HG02678 (cell line): Measurements from ENCODE around the gene MEX3B.
A peak's percentile ranks its signal among the peaks of the same experiment; 100 is the strongest.
"Not testable (repeated sequence)": the region's sequence is repeated elsewhere in the genome, so short reads cannot be mapped to it uniquely, and the experiment has no call there.

Source experiments
- ATAC-seq: cut with Tn5 transposase; IDR thresholded peaks from one replicate; pipeline ENCODE4 v1.9.1; 2021; ENCODE audit warnings: mild to moderate bottlenecking, moderate library complexity; ENCODE audit not compliant: unreplicated experiment

MEX3B gene

DNA sequence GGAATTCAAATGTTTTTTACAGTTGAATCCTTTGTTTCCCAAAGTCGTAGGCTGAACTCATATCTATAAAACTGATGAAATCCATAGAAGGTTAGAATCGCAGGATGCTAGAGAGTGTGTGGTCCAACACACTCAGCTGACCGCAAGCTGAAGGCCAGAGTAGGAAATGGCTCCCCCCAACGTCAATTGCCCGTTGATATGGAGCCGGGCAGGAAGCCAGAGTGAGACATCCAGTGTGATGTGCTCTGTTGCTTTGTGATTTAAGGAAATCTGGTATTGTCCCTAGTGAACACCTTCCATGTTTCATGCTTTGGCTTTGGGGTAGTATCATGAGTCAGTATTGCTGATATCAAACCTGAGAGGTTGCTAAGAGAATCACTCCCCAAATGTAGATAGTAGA lies 5.8 kb upstream of the MEX3B start:
- ATAC-seq = no peak

DNA sequence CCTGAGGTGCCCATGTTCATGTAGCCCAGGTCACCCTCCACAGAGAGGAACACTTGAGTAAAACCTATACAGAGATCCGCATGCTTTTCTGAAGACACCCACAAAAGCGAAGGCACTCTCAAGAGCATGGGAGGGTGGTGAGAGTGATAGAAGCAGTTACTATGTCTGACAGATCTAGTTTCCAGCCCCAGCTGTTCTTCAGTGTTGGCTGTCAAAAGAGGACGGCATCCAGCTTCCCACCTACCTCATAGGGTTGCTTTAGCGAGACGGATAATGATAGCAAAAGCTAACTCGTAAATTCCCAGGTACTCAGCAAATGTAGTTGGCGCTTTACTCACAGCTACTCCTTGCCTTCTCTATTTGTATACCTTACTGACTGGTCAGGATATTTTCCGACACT lies 3.0 kb upstream of the MEX3B start:
- no peak for ATAC-seq

DNA sequence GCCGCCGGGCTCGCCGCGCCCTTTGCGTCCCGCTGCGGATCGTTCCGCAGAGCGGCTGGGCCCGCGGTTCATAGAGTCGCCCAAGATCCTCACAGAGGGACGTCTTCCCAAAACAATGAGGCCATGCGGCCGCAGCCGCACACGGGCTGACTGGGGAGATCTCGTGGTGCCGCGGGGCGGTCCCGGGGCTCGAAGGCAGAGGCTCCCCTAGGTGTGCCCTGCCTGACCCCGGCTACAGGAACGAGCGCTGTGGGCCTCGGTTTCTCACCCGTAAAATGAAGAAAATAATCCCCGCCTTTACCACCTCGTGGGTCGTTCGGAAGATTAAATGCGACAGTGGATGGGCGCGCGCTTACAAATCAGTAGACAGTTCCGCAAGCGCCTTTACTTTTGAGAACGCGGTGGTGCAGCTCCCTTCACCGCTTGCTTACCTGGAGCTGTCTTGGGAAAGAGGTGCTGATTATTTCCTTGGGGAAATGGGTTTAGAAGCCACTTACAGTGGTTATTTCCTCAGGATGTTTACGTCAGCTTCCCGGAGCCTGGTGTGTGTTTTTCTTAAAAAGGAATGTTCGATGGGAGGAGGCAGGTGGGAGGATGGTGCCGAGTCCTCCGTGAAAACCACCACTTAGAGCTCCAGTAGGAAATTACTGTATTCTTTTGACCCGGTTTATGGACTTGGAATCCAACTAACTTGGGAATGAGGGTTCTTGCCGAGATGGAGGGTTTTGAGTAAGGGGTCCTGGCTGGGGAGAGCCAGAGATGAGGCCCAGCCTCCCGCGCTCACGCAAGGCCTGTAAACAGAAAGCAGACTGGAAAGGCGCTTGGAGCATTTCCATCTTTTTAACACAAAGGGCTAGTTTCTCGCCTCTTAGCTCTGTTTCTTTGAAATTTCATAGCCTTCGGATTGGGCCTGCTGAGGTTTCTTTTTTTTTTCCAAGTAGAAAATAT lies 1.9 kb upstream of the MEX3B start:
- ATAC-seq = no peak

DNA sequence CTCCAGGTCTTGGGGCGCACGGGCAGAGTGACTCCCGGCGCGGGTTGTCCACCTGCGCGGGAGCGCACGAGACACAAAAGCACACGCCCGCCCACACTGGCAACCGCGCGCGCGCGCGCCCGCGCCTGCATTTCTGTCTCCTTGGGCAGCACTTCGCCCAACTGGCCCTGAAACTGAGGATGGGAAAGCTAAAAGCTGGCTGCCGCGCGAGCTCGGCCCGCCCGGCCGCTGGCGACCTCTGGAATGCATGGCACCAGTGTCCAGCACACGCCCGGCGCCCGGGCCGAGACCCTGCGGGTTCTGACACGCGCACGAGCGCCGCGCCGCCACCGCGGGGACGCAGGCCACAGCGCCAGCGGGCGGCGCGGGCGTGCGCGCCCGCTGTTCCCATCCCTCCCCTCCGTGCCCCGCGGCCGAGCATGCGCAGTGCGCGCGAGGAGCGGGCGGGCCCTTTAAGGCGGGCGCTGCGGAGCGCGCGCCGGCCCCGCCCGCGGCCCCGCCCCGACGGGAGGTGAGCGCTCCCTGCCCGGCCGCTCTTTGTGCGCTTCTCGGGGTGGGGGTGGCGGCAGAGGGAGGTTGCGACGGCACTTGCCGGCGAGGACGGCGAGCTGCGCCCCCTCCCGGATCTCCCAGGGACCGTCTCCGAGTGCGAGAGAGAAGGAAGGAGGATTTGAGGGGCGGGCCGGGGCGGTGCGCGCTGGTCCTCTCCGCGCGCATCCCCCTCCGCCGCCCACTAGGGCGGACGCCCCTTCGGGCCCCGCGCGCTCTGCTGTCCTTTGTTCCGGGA lies 1.0 kb upstream of the MEX3B start:
- ATAC-seq = peak; percentile 66

DNA sequence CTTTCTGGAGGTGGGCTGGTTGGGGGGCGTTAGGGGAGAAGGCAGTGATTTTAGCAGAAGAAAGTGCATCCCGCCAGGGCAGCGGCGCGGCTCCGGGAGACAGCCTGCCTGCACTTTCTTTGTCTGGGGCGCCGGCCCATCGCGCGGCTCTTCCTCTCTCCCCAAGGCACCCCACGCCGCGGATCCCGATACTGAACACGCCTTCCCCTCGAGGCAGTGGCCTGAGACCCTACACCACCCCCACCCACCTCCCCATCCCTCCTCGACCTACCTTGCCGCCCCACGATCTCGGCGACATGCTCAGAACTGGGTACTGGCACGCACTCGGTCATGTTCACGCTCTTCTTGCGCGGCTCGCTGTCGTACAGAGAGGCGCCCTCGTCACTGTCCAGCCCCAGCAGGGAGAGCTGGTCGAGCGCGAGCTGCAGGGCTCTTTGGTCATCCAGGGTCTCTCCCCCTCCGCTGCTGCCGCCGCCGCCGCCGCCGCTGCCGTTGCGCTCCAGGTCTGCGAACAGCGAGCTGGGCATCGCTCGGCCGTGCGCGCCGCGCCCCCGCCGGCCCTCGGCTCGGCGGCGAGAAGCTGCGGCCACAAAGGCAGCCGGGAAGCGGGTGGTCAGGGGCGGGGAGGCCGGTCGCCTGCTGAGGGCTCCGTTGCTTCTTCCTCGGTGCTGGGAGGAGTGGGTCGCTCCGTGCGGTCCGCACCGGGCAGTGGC lies 483 bp downstream of the MEX3B start:
- peak; percentile 2 for ATAC-seq

DNA sequence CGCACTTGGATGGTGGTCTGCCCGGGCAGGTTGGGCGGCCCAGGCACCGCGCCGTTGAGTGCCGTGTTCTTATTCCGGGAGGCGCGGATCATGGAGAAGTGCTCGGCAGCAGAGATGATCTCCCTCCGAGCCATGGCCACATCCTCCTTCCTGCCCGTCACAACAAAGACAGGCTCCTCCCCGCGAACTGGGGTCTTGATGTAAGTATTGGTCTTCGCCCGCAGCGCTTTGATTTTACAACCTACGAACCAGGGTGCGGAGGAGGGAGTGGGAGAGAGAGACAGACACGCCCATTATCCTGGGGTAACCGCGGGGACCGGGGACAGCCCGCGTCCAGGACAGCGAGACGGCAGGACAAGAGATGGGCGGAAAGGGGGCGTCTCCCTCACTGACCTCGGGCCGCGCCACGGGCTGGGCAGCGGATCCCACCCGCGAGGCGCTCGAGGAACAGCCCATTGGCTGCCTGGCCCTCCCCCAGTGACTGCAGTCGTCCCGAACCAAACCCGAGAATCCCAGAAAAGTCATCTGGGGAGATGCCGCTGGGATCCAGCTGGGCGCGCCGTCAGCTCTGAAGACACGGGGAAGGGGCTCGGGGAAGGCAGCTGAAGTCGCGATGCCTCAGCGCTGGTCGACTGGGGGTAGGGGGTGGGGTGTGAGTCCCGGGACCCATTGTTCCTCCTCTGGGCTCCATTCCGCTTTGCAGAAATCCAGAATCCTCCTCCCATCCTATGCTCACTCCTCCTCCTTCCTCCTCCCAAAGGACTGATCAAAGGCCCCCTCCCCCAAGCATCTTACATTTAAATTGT lies 1.2 kb downstream of the MEX3B start:
- no peak for ATAC-seq

DNA sequence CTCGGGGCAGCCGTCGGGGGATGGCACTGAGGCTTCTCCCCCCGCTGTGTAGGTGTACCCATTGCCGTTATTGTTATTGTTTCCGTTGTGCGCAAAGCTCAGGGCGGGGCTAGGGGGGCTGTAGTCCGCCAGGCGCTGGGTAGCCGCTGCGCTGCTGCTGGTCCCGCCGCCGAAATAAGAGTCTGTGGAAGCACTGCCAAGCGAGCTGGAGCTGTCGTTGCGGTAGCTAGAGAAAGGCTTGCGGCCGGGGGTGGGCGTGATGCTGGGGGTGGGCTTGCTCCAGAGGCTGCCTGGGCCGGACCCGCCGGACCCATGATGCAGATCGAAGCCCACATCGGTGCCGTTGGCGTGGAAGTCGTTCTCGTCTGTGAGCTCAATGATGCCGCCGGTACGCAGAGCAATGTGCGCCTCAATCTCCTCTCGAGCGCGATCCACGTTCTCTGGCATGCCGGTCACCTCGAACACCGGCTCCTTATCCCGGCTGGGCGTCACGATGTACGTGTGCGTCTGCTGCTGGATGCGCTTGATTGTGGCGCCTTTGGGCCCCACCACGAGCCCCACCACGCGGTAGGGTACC lies 1.9 kb downstream of the MEX3B start:
- no peak for ATAC-seq

DNA sequence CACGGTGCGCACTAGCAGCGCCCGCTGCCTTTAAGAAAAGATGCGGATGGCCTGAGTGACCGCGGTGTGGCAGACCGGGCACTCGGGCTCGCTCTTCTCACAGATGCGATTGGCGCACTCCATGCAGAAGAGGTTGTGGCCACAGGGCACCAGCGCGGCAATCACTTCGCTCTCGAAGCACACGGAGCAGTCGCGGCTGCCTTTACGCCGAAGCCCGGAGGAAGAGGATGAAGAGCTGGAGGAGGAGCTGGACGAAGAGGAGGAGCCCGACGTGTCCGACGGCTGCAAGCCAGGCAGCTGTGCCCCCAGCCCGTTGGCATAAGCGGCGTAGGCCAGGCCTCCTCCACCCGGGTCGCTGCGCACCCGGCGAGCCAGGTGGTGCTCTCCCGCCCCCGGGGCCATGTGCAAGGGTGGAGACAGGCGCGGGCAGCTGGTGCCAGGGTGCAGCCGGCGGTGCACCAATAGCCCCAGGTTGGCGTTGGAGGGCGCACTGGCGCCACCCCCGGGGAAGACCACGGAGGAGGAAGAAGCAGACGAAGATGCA lies 2.6 kb downstream of the MEX3B start:
- no peak for ATAC-seq

DNA sequence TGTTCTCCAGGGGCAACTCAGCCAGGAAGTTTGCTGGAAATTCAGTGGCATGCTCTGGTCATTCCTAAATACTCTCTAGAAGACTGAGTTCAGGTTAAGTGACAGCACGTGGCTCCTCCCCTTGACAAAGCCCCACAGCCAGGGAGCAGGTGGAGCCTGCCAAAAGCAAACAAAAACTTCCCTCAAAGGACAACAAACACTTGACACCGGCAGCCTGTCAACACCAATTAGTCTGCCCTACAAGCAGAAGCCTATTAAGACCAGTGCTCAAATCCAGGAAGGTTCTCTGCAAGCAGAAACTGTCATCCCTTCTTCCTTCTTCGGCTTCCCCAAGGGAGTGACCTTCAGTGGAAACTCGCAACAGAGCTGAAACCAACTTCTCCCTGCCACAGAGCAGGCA lies 5.0 kb downstream of the MEX3B start:
- ATAC-seq = no peak

DNA sequence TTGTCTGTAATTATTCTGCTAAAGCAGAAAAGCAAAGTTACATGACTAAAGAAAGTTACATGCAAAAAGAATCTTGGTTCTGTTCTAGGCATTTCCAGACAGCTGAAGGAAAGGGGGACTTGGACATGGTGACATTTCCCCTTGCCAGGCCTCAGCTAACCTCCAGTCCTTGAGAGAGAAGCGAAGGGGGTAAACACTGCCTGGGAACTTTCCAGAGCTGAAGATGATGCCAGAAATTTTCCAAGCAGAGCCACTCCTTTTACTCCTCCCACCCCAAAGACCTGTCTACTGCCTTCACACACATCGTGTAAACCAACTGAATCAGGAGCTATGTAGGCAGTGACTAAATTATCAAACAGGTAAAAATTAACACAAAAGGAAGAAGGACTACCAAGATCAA lies 5.4 kb downstream of the MEX3B start:
- ATAC-seq = no peak

DNA sequence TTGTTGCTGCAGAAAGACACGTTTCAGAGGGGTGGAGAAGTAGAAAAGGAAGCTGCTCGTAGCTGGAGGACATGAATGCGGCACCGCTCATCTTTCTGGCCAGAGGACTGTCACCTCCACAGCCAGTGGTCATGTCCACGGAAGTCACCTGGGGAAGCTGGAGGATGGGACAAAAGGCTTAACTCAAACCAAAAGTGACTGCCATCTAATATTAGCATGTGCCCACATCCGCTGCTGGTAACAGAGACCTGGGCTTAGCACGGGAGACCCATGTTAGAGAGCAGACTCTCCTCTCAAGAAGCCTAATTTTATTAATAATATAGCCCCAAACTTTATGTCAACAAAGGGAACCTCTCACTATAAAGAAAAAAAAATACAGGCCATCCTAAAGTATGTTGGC lies 5.9 kb downstream of the MEX3B start:
- no peak for ATAC-seq

DNA sequence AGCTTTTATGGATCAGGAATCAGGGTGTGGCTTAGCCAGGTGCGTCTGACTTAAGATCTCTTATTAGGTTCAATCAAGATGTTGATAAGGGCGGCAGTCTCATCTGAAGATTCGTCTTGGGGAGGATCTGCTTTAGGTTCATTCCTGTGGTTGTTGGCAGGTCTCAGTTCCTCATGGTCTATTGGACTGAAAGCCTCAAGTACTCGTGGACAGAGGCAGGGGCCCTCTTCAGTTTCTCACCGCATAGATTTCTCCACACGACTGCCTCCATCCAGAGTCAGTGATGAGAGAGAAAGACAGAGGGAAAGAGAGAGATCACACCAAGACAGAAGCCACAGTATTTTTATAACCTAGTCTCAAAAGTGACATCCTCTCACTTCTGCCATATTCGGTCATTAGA lies 9.4 kb downstream of the MEX3B start:
- no peak for ATAC-seq

DNA sequence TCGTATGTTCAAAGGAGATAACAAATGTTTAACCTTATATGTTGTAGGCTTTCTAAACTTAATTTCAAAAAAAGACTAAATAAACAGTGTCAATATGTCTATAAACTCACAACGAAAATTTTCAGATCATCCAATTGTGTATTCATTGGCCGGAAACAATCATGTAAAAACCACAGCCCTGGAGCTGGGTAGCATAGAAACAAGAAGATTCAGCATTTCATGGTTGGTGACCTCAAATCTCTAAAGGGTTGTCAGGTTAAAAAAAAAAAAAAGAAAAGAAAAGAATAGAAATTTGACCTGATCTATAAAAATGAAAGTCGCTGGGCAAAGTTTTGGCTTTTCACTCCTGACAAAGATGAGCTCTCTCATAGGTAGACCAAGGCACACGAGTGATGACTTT lies 13.9 kb downstream of the MEX3B start:
- ATAC-seq = no peak

DNA sequence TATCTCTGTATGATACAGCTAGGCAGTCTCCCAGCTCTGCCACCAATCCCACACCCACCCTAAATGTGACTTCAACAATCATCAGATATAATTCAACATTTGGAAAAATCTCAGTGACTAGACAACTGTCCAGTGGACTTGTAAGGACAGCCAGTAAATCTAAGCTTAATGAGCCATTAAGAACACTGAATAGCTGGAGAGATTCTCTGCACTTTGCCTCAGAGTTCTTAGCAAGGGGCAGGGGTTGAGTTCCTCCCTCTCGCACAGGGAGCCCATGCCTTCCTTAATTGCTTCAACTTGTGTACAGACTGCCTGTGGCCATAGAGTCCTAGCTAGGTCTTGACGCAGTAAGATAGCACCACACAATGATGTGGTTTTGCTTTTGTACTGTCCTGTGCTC lies 15.6 kb downstream of the MEX3B start:
- ATAC-seq = no peak

DNA sequence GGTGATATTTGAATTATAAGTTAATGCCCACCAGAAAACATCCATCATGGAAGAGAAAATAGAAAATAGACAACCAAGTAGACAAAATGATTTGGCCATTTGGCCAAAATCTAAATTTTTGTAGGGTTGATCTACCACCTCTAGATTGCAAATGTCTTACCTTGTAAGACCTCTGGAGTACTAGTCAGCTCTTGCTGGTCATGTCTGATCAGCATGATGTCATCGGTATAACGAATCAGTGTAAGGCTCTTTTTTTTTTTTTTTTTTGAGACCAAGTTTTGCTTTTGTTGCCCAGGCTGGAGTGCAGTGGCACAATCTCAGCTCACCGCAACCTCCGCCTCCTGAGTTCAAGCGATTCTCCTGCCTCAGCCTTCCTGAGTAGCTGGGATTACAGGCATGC lies 17.7 kb downstream of the MEX3B start:
- ATAC-seq = not testable (repeated sequence)

DNA sequence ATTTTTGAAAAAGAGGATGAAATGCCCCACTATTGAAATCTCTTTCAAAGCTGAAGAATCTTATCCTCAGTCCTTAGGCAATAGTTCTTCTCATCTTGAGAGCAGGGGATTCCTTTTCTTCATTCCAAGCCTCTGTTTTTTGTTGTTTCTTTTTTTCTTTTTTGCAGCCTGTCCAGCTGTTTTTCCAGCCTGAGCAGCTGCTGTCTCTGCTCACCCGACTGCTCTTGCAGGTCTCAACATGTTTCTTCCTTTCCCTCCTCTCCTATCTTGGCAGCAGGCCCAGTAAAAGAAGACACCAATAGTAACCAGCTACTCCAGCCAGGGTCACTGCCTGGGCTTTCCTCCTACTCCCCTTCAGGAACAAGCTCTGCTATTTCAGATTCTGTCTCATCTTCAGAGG lies 23.8 kb downstream of the MEX3B start:
- no peak for ATAC-seq

DNA sequence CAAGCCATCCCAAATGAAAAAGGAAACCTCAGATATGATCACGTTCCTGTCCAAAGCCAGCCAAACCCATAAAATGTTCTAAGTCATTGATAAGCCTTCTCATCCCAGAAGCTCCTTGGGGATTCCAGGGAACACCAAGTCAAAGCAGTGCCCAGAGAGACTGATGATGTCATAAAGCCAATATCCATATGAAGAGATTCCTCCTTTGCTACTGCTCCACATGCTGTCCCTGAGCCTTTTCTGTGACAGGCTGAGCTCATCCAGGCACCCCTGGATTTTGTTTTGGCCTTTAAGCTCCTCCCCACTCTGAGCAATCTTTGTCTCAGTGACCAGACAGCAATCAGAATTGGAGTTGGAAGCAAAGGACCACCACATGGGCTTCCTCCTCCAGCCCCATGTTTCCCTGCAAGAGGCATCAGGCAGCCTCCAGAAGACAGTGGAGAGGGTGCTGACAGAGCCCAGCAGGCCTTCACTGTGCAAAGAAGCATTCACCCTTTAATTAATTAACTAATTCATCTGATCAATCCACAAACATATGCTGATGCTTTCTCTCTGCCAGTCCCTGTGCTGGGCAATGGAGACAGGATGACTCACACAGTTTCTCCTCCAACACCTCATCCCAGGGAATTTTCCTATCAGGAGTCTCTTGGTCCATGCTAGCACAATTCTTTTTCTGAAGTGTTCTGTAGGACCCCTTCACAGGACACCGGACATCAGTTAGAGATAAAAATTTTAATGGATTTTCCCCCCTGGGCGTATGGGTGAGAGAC lies 25.0 kb downstream of the MEX3B start:
- ATAC-seq = no peak

DNA sequence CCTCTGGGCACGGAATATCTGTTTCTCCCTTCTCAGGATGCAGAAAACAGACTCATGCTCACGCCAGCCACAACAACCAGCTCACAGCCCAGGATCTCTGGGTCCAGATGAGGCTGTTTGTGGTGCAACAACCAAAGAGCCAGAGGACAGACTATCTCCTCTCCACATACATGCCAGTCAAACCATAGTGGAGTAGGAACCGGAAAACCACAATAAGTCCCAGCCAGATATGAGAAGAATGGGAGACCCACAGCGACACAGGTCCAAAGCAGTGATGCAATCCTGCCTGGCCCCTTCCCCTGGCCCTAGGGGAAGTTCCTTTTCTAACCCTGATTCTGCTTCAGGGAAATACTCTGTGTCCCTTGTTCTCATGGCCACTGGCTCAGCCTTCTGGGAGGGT lies 27.6 kb downstream of the MEX3B start:
- no peak for ATAC-seq

DNA sequence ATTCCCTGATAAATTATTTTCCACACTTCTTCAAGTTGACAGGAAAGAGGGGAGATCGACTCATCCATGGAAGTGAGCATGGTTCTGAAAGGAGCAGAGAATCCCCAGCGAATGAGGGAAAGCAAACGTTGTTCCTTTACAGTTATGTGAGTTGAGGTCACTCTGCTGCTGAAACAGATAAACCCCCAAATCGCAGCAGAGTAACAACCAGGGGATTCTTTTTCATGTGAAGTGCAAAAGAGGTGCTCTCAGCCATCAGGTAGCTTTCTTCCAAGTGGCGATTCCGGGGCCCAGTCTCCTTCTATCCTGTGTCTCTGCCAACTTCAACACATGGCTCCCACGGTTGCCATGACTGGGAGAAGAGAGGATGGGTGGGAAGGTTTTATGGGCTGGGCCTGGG lies 28.2 kb downstream of the MEX3B start:
- ATAC-seq = no peak
